PC-9 (cell line): ENCODE data around the gene RFLNA. TPM values are rescaled to one million over a fixed set of nuclear protein-coding genes. Genes with fewer than 3 reads are reported as not detected.

Experiments used
- BruUV-seq: library from RNA; stranded (reverse); fragments of 400-500 nt; replicated peaks from 2 replicates; lab custom pipeline; 2021; lab: Mats Ljungman, UMichigan
- CTCF ChIA-PET: fragments of 300-600 bp; sonication (Branson Sonifier 250); formaldehyde crosslinking; loops from one replicate; lab custom pipeline; 2022; ENCODE audit warnings: antibody characterized with exemption; lab: Charles Lee
- POLR2A ChIA-PET: fragments of 300-600 bp; sonication (Branson Sonifier 250); formaldehyde crosslinking; loops from one replicate; lab custom pipeline; 2022; ENCODE audit warnings: antibody characterized with exemption; ENCODE audit not compliant: unreplicated experiment; lab: Charles Lee
- DNase-seq, 2 experiments: peaks; one replicate each; pipeline versions ENCODE4 v3.0.0 to v3.0.0-alpha.2; 2015 to 2022; ENCODE audit warnings: mixed read lengths in 1 of 2
- H2AFZ ChIP-seq: fragments of 200-600 bp; sonication (generic); 2 replicates; pipeline ENCODE4 v1.8.1; 2017; ENCODE audit warnings: antibody characterized with exemption
- H3F3A ChIP-seq: fragments of 200-600 bp; sonication (generic); 2 replicates; pipeline ENCODE4 v1.8.1; 2017; ENCODE audit warnings: antibody characterized with exemption, mild to moderate bottlenecking, low read depth; ENCODE audit not compliant: insufficient read depth
- H3K27ac ChIP-seq: fragments of 200-600 bp; sonication (generic); 2 replicates; pipeline ENCODE4 v1.6.1; 2016; ENCODE audit warnings: mixed run types
- H3K27me3 ChIP-seq: fragments of 200-600 bp; sonication (generic); 2 replicates; pipeline ENCODE4 v1.6.1; 2016; ENCODE audit warnings: low read depth, mixed run types; ENCODE audit not compliant: insufficient read depth
- H3K36me3 ChIP-seq: fragments of 200-600 bp; sonication (generic); 2 replicates; pipeline ENCODE4 v1.6.1; 2016; ENCODE audit warnings: low read depth, mixed run types
- H3K4me1 ChIP-seq: fragments of 200-600 bp; sonication (generic); replicated peaks from 2 replicates; pipeline ENCODE4 v1.6.1; 2016; ENCODE audit warnings: mixed run types; ENCODE audit not compliant: insufficient read depth
- H3K4me2 ChIP-seq: fragments of 200-600 bp; sonication (generic); 2 replicates; pipeline ENCODE4 v1.6.1; 2017; ENCODE audit warnings: mixed run types
- H3K4me3 ChIP-seq: fragments of 200-600 bp; sonication (generic); 2 replicates; pipeline ENCODE4 v1.6.1; 2016; ENCODE audit warnings: mixed run types
- H3K79me2 ChIP-seq: fragments of 200-600 bp; sonication (generic); 2 replicates; pipeline ENCODE4 v1.6.1; 2017; ENCODE audit warnings: low read depth, mixed run types
- H3K9me2 ChIP-seq: fragments of 200-600 bp; sonication (generic); 2 replicates; pipeline ENCODE4 v1.8.1; 2017; ENCODE audit warnings: mild to moderate bottlenecking; ENCODE audit not compliant: insufficient read depth
- H3K9me3 ChIP-seq: fragments of 200-600 bp; sonication (generic); 2 replicates; pipeline ENCODE4 v1.8.1; 2016; ENCODE audit warnings: low read depth; ENCODE audit not compliant: insufficient read depth
- H4K20me1 ChIP-seq: fragments of 200-600 bp; sonication (generic); 2 replicates; pipeline ENCODE4 v1.8.1; 2017; ENCODE audit not compliant: insufficient read depth
- EZH2 ChIP-seq: fragments of 200-600 bp; sonication (generic); IDR thresholded peaks from 2 replicates; pipeline ENCODE4 v1.8.0; 2017; ENCODE audit warnings: antibody characterized with exemption, low read depth
- intact Hi-C: fragments of 100-400 bp; cut with micrococcal nuclease; formaldehyde crosslinking; loops from one replicate; pipeline ENCODE4 v1.10.0; 2022; ENCODE audit not compliant: unreplicated experiment
- total RNA-seq: library from RNA; stranded (reverse); gene quantifications from 2 replicates; pipeline ENCODE4 v1.2.3, GENCODE V29; 2021
- TF ChIP-seq, protein P1 (sequence below): fragments of 200-600 bp; sonication (generic); conservative IDR thresholded peaks from 2 replicates; pipeline ENCODE4 v1.6.1; 2017; ENCODE audit warnings: mixed run types, antibody characterized with exemption, mild to moderate bottlenecking, moderate library complexity

The RFLNA gene
- total RNA-seq, 1 experiment from 2014 or later, result not detected

DNA sequence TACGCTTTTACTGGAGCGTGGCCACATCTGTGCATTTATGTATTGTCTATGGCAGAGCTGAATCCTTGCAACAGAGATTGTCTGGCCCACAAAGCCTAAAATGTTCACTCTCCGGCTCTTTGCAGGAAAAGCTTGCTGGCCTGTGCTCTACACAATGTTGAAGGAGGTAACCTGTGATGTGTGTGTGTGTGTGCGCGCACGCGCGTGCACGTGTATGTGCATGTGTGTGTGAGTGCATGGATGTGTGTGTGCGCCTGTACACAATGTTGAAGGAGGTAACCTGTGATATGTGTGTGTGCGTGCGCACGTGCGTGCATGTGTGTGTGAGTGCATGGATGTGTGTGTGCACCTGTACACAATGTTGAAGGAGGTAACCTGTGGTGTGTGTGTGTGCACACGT is 62.7 kb downstream of the RFLNA start:
- POLR2A ChIA-PET, result no interaction called here
- DNase-seq, result no peak
- no peak overlapping the region for H3K4me2 ChIP-seq
- H3K9me3 ChIP-seq, result no peaks in the 10 kb centered on the region
- H3F3A ChIP-seq, result peaks cover 39% of the 10 kb centered on the region; the same call in 1 of the 2 replicates
- intact Hi-C loops, result loop anchor here (2.0 to 5.0 kb wide), 2 partner anchors 35 to 65 kb away; no protein-coding TSS in a partner anchor
- CTCF ChIA-PET, result no interaction called here
- no peaks in the 10 kb centered on the region for H3K4me1 ChIP-seq
- H3K36me3 ChIP-seq, result peaks cover 13% of the 10 kb centered on the region
- no peak for TF ChIP-seq EZH2
- TF ChIP-seq, protein P1, sequence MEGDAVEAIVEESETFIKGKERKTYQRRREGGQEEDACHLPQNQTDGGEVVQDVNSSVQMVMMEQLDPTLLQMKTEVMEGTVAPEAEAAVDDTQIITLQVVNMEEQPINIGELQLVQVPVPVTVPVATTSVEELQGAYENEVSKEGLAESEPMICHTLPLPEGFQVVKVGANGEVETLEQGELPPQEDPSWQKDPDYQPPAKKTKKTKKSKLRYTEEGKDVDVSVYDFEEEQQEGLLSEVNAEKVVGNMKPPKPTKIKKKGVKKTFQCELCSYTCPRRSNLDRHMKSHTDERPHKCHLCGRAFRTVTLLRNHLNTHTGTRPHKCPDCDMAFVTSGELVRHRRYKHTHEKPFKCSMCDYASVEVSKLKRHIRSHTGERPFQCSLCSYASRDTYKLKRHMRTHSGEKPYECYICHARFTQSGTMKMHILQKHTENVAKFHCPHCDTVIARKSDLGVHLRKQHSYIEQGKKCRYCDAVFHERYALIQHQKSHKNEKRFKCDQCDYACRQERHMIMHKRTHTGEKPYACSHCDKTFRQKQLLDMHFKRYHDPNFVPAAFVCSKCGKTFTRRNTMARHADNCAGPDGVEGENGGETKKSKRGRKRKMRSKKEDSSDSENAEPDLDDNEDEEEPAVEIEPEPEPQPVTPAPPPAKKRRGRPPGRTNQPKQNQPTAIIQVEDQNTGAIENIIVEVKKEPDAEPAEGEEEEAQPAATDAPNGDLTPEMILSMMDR, result no peak
- no peak overlapping the region for H3K27ac ChIP-seq
- H3K9me2 ChIP-seq, result no peaks in the 10 kb centered on the region
- peaks cover 53% of the 10 kb centered on the region for H4K20me1 ChIP-seq
- H3K4me3 ChIP-seq, result no peak overlapping the region
- no peak overlapping the region for H2AFZ ChIP-seq
- H3K79me2 ChIP-seq, result peaks cover 10% of the 10 kb centered on the region; the same call in 1 of the 2 replicates
- no TSS peak for BruUV-seq
- no peaks in the 10 kb centered on the region for H3K27me3 ChIP-seq

DNA sequence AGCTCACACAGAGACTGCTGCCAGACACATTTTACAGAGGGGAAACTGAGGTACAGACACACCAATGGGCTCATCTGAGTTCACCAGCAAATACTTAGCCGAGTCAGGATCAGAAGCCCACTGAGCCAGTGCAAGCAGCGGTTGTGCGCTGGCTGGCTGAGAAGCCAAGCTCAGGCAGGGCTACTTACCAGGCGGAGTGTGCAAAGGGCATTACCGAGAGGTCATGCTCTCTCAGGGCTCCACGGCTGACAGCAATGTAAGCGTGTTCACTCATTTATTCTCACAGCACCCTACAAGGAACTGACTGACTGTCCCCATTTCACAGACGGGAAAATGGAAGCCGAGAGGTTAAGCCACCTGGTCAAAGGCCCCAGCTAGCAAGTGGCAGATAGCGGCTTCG is 63.7 kb downstream of the RFLNA start:
- ChIA-PET POLR2A (no interaction called here), CTCF (no interaction called here)
- Histone ChIP-seq H3K79me2 (peaks cover 17% of the 10 kb centered on the region; the same call in 1 of the 2 replicates), H3K27me3 (no peaks in the 10 kb centered on the region), H3K4me3 (no peak overlapping the region), H3F3A (peaks cover 36% of the 10 kb centered on the region; the same call in 1 of the 2 replicates), H2AFZ (no peak overlapping the region), H3K4me1 (no peaks in the 10 kb centered on the region), H3K27ac (no peak overlapping the region), H4K20me1 (peaks cover 60% of the 10 kb centered on the region), H3K9me2 (no peaks in the 10 kb centered on the region), H3K9me3 (no peaks in the 10 kb centered on the region), H3K4me2 (no peak overlapping the region), H3K36me3 (peaks cover 12% of the 10 kb centered on the region)
- intact Hi-C loops, result loop anchor here (2.0 to 5.0 kb wide), 2 partner anchors 34 to 64 kb away; no protein-coding TSS in a partner anchor
- TF ChIP-seq, protein P1, result no peak
- no peak for TF ChIP-seq EZH2
- no peak for DNase-seq
- no TSS peak for BruUV-seq

DNA sequence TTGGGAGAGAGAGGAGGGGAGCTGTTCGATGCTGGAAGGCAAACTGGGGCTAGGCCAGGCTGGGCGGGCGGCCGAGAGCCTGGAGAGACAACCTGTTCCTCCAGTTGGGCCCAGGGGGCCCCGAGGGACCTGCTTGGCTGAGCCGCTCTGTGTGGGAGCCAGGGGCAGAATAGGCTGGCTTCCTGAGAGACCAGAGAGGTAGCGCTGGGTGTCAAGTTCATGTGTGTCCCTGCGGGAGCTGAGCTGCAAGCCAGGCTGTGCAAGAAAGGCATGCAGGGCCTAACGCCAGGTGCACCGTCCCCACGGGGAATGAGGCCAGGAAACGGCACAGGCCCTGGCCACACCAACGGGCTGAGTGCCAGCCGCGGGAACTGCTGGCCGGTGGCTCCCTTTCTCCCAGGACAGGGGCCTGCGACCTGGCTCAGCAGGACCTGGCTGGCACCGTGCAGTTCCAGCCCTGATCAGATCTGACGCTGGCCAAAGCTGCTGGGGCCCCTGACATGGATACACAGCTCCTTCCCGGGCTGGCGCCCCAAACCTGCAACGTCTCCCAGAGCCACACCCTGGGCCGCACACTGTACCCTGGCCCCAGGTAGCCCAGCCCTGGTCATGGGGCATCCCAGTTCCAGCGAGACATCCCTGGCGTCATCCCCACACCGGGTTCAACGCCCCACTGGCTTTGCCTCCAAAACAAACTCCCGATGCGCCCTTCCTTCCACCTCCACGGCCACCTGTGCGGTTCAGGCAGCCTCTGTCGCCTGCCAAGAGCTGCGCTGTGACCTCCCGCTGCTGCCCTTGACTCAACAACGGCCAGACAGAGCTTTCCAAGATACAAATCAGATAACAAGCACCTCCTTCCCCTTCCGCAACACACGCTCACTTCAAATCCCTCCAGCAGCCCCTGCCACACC is 65.0 kb downstream of the RFLNA start:
- Histone ChIP-seq H3K4me2 (no peak overlapping the region), H3K4me3 (no peak overlapping the region), H3F3A (peaks cover 32% of the 10 kb centered on the region; the same call in 1 of the 2 replicates), H3K79me2 (peaks cover 30% of the 10 kb centered on the region), H4K20me1 (peaks cover 70% of the 10 kb centered on the region), H3K9me2 (no peaks in the 10 kb centered on the region), H3K9me3 (no peaks in the 10 kb centered on the region), H3K4me1 (no peaks in the 10 kb centered on the region), H2AFZ (no peak overlapping the region), H3K36me3 (peaks cover 13% of the 10 kb centered on the region), H3K27ac (no peak overlapping the region), H3K27me3 (no peaks in the 10 kb centered on the region)
- TF ChIP-seq EZH2, result no peak
- TF ChIP-seq, protein P1, result no peak
- intact Hi-C loops, result loop anchor here (1.0 to 5.0 kb wide), 4 partner anchors 9 to 93 kb away; no protein-coding TSS in a partner anchor
- BruUV-seq, result no TSS peak
- DNase-seq, result peak in 1 of 2 experiments; percentile 87
- ChIA-PET POLR2A (interaction anchor here (0.6 to 1.0 kb wide), 3 partner anchors 9 to 405 kb away, joined by 3 to 5 read pairs (median 4); no protein-coding TSS in a partner anchor), CTCF (interaction anchor here (1.2 kb wide), 1 partner anchor 63 kb away, joined by 3 read pairs; no protein-coding TSS in a partner anchor)
